Loucy (cell line): ENCODE measurements around the gene RANBP3.
"Not testable (repeated sequence)": the region's sequence is repeated elsewhere in the genome, so short reads cannot be mapped to it uniquely, and the experiment has no call there.

Experiments
- H2AFZ ChIP-seq: fragments of 200-600 bp; sonication (generic); 2 replicates; pipeline ENCODE4 v1.6.0; 2016; ENCODE audit warnings: antibody characterized with exemption, mild to moderate bottlenecking, low read length, moderate library complexity
- H3F3A ChIP-seq: fragments of 200-600 bp; 2 replicates; pipeline ENCODE4 v1.6.0; 2016; ENCODE audit warnings: antibody characterized with exemption, low read depth, mild to moderate bottlenecking
- H3K27me3 ChIP-seq: fragments of 200-600 bp; sonication (generic); 2 replicates; pipeline ENCODE4 v1.6.1; 2014; ENCODE audit warnings: low read length, mild to moderate bottlenecking; ENCODE audit not compliant: insufficient read depth, poor library complexity, severe bottlenecking
- H3K36me3 ChIP-seq: fragments of 200-600 bp; sonication (generic); 2 replicates; pipeline ENCODE4 v1.6.1; 2016; ENCODE audit warnings: low read length; ENCODE audit not compliant: insufficient read depth
- H3K4me1 ChIP-seq: fragments of 200-600 bp; sonication (generic); 2 replicates; pipeline ENCODE4 v1.5.1; 2014; ENCODE audit warnings: low read length, mild to moderate bottlenecking; ENCODE audit not compliant: insufficient read depth, poor library complexity, severe bottlenecking
- H3K4me2 ChIP-seq: fragments of 200-600 bp; sonication (generic); 2 replicates; pipeline ENCODE4 v1.6.0; 2014; ENCODE audit warnings: antibody characterized with exemption, low read length, low read depth, mild to moderate bottlenecking; ENCODE audit not compliant: poor library complexity, severe bottlenecking
- H3K4me3 ChIP-seq: fragments of 200-600 bp; sonication (generic); 2 replicates; pipeline ENCODE4 v1.5.1; 2014; ENCODE audit warnings: low read length, mild to moderate bottlenecking, mixed read lengths; ENCODE audit not compliant: poor library complexity, severe bottlenecking
- H3K79me2 ChIP-seq: fragments of 200-600 bp; sonication (generic); 2 replicates; pipeline ENCODE4 v1.6.1; 2014; ENCODE audit warnings: low read length; ENCODE audit not compliant: insufficient read depth
- H3K9ac ChIP-seq: fragments of 200-600 bp; sonication (generic); 2 replicates; pipeline ENCODE4 v1.6.0; 2014; ENCODE audit warnings: mild to moderate bottlenecking, low read depth, low read length, moderate library complexity; ENCODE audit not compliant: poor library complexity, severe bottlenecking
- H3K9me2 ChIP-seq: fragments of 200-600 bp; sonication (generic); replicated peaks from 2 replicates; pipeline ENCODE4 v1.6.1; 2016; ENCODE audit warnings: low read depth, low read length, mixed read lengths
- H3K9me3 ChIP-seq: fragments of 200-600 bp; sonication (generic); 2 replicates; pipeline ENCODE4 v1.6.1; 2014; ENCODE audit warnings: mild to moderate bottlenecking, antibody characterized with exemption, low read length, low read depth; ENCODE audit not compliant: insufficient read depth
- H4K20me1 ChIP-seq: fragments of 200-600 bp; sonication (generic); 2 replicates; pipeline ENCODE4 v1.6.0; 2014; ENCODE audit warnings: antibody characterized with exemption, low read length, mild to moderate bottlenecking; ENCODE audit not compliant: insufficient read depth, poor library complexity, severe bottlenecking
- CTCF ChIP-seq: fragments of 200-600 bp; sonication (generic); conservative IDR thresholded peaks from 2 replicates; pipeline ENCODE4 v1.5.1; 2014; ENCODE audit warnings: mild to moderate bottlenecking, antibody characterized with exemption, low read length
- EZH2phosphoT487 ChIP-seq: fragments of 200-600 bp; IDR thresholded peaks from 2 replicates; pipeline ENCODE4 v1.6.1; 2018; ENCODE audit warnings: antibody characterized with exemption, mild to moderate bottlenecking, moderate library complexity, borderline replicate concordance

RANBP3 gene

GRCh38 chr19:5987077-5987818 is 9.3 kb upstream of the RANBP3 start:
- no peaks in the 10 kb centered on the region for H3K79me2 ChIP-seq
- peak overlapping the region; percentile 91 for H2AFZ ChIP-seq
- TF ChIP-seq EZH2phosphoT487 (no peak), CTCF (peak; percentile 95)
- peaks cover 6% of the 10 kb centered on the region; the same call in 1 of the 2 replicates for H3F3A ChIP-seq
- H3K4me1 ChIP-seq: peaks cover 30% of the 10 kb centered on the region
- H3K4me3 ChIP-seq: peak overlapping the region; percentile 71
- no peaks in the 10 kb centered on the region for H4K20me1 ChIP-seq
- no peaks in the 10 kb centered on the region for H3K9me2 ChIP-seq
- H3K9me3 ChIP-seq: no peaks in the 10 kb centered on the region
- H3K36me3 ChIP-seq: no peaks in the 10 kb centered on the region
- peak overlapping the region; percentile 68 for H3K9ac ChIP-seq
- peak overlapping the region; percentile 77 for H3K4me2 ChIP-seq
- no peaks in the 10 kb centered on the region for H3K27me3 ChIP-seq

GRCh38 chr19:5985837-5986236 is 7.9 kb upstream of the RANBP3 start:
- not testable (repeated sequence) for H2AFZ ChIP-seq, H3K4me2 ChIP-seq
- peaks cover 30% of the 10 kb centered on the region for H3K4me1 ChIP-seq

GRCh38 chr19:5985098-5985783 is 7.3 kb upstream of the RANBP3 start:
- no peaks in the 10 kb centered on the region for H4K20me1 ChIP-seq
- peak overlapping the region; percentile 63 for H3K4me2 ChIP-seq
- TF ChIP-seq EZH2phosphoT487: no peak
- no peak for TF ChIP-seq CTCF
- H2AFZ ChIP-seq: no peak overlapping the region
- no peaks in the 10 kb centered on the region for H3K36me3 ChIP-seq
- peak overlapping the region; percentile 53 for H3K9ac ChIP-seq
- H3K4me1 ChIP-seq: peaks cover 31% of the 10 kb centered on the region
- no peaks in the 10 kb centered on the region for H3K27me3 ChIP-seq
- H3K79me2 ChIP-seq: peaks cover 13% of the 10 kb centered on the region
- no peaks in the 10 kb centered on the region for H3K9me2 ChIP-seq
- H3F3A ChIP-seq: peaks cover 6% of the 10 kb centered on the region; the same call in 1 of the 2 replicates
- H3K4me3 ChIP-seq: peak overlapping the region; percentile 33
- no peaks in the 10 kb centered on the region for H3K9me3 ChIP-seq

More at GRCh38 chr19:5985837-5986236, 7.9 kb upstream of the RANBP3 start:
- not testable (repeated sequence) for H3K36me3 ChIP-seq, H3K9ac ChIP-seq, H4K20me1 ChIP-seq, H3K9me2 ChIP-seq, H3F3A ChIP-seq, H3K27me3 ChIP-seq, H3K4me3 ChIP-seq, H3K9me3 ChIP-seq, H3K79me2 ChIP-seq
